K562 (cell line): Measurements from ENCODE around the gene BSDC1. TPM values are rescaled to one million over a fixed set of nuclear protein-coding genes. Genes with fewer than 3 reads are reported as not detected.
A peak's percentile ranks its signal among the peaks of the same experiment; 100 is the strongest.

ENCODE experiments used
- ETV5 ChIP-seq: sonication (generic); formaldehyde crosslinking; IDR thresholded peaks from 2 replicates; pipeline ENCODE4 v1.4.0; 2020; ENCODE audit warnings: low read depth, mild to moderate bottlenecking, missing genetic modification reagents
- HDAC2 ChIP-seq: fragments of 450-650 bp; IDR thresholded peaks from 2 replicates; pipeline ENCODE4 v1.6.1; 2016; ENCODE audit warnings: mild to moderate bottlenecking
- HNRNPK ChIP-seq: fragments of 200-400 bp; formaldehyde crosslinking; IDR thresholded peaks from one replicate; pipeline ENCODE4 v1.6.1; 2018; ENCODE audit warnings: mild to moderate bottlenecking, low read depth, low read length; ENCODE audit not compliant: poor library complexity, severe bottlenecking
- HOXB6 ChIP-seq: fragments of 250-450 bp; sonication (Bioruptor Pico); IDR thresholded peaks from 2 replicates; pipeline ENCODE4 v1.5.1; 2022; ENCODE audit warnings: mild to moderate bottlenecking, borderline replicate concordance
- KDM5B ChIP-seq: fragments of 200-600 bp; sonication (generic); IDR thresholded peaks from 2 replicates; pipeline ENCODE4 v1.6.1; 2012; ENCODE audit warnings: low read depth, mild to moderate bottlenecking, moderate library complexity, low read length, control low read depth, inconsistent platforms; ENCODE audit not compliant: insufficient replicate concordance
- KLF16 ChIP-seq: IDR thresholded peaks from 2 replicates; pipeline ENCODE4 v1.6.1; 2016; ENCODE audit warnings: antibody characterized with exemption
- MAZ ChIP-seq, 2 experiments: fragments of 450-650 bp in 1 of 2; sonication (generic) in 1 of 2; formaldehyde crosslinking; IDR thresholded peaks in 1 of 2; conservative IDR thresholded peaks in 1 of 2; 2 replicates each; pipeline versions ENCODE4 v1.4.0 to v1.5.0; 2020; ENCODE audit warnings: mild to moderate bottlenecking in 1 of 2, missing genetic modification reagents in 1 of 2
- MECOM ChIP-seq: fragments of 250-450 bp; sonication (Bioruptor Pico); IDR thresholded peaks from 2 replicates; pipeline ENCODE4 v1.8.0; 2022; ENCODE audit warnings: inconsistent platforms
- MYC ChIP-seq, 2 experiments: fragments of 250-450 bp in 1 of 2; sonication (Bioruptor Pico) in 1 of 2; IDR thresholded peaks; 2 replicates each; pipeline versions ENCODE4 v1.5.1 to v1.6.1; 2012 to 2021; ENCODE audit warnings: low read depth in 2 of 2, borderline replicate concordance in 1 of 2, improper control_type of control experiment in 1 of 2, low read length in 1 of 2, mild to moderate bottlenecking in 1 of 2, moderate library complexity in 1 of 2
- NCOR1 ChIP-seq: fragments of 450-650 bp; IDR thresholded peaks from 2 replicates; pipeline ENCODE4 v1.6.1; 2016; ENCODE audit warnings: mild to moderate bottlenecking, moderate library complexity
- WHSC1 ChIP-seq: IDR thresholded peaks from one replicate; pipeline ENCODE4 v1.6.1; 2012; ENCODE audit warnings: low read length, control low read depth, inconsistent platforms
- ZBTB17 ChIP-seq: fragments of 450-650 bp; formaldehyde crosslinking; IDR thresholded peaks from 2 replicates; pipeline ENCODE4 v1.4.0; 2020; ENCODE audit warnings: mild to moderate bottlenecking
- ZNF316 ChIP-seq: fragments of 450-650 bp; IDR thresholded peaks from 2 replicates; pipeline ENCODE4 v1.6.1; 2016
- ZNF444 ChIP-seq: fragments of 250-450 bp; sonication (Bioruptor Pico); IDR thresholded peaks from 2 replicates; pipeline ENCODE4 v1.4.0; 2020; ENCODE audit warnings: mild to moderate bottlenecking, moderate library complexity
- ZNF75A ChIP-seq: fragments of 450-650 bp; formaldehyde crosslinking; IDR thresholded peaks from 2 replicates; pipeline ENCODE4 v1.4.0; 2020; ENCODE audit warnings: mild to moderate bottlenecking
- ZZZ3 ChIP-seq: fragments of 450-650 bp; IDR thresholded peaks from 2 replicates; pipeline ENCODE4 v1.6.1; 2016; ENCODE audit warnings: antibody characterized with exemption, mild to moderate bottlenecking, moderate library complexity
- polyA plus RNA-seq, 8 experiments: library from polyadenylated mRNA; depleted of rRNA in 4 of 8; stranded (reverse) in 5 of 8; unstranded in 3 of 8; fragments of >200 nt; fragmentation: Nextera tagmentation in 2 of 8; fragmentation: Illumina TruSeq in 1 of 8; extraction: Ambion mirVana in 2 of 8; extraction: Trizol in 1 of 8; gene quantifications; 2 replicates each; pipeline versions ENCODE4 v1.2.1 to v1.2.3, GENCODE V29; 2011 to 2014; ENCODE audit warnings: inconsistent platforms in 1 of 8, missing spikeins in 1 of 8
- total RNA-seq, 7 experiments: library from RNA; depleted of rRNA in 6 of 7; stranded (reverse); fragments of >200 nt in 6 of 7; fragmentation: Illumina TruSeq in 2 of 7; extraction: Trizol in 2 of 7; gene quantifications; 2 replicates each; pipeline versions ENCODE4 v1.2.1 to v1.2.3, GENCODE V29; 2011 to 2021; ENCODE audit warnings: low replicate concordance in 1 of 7
- TF ChIP-seq, protein P1 (sequence below): sonication (generic); formaldehyde crosslinking; IDR thresholded peaks from 2 replicates; pipeline ENCODE4 v1.8.0; 2023; ENCODE audit warnings: mild to moderate bottlenecking, missing genetic modification reagents
- TF ChIP-seq, protein P2 (sequence below): fragments of 450-650 bp; IDR thresholded peaks from 2 replicates; pipeline ENCODE4 v1.6.1; 2018; ENCODE audit not compliant: partially characterized antibody
- TF ChIP-seq, protein P3 (sequence below): sonication (generic); formaldehyde crosslinking; IDR thresholded peaks from 2 replicates; pipeline ENCODE4 v1.8.1; 2023; ENCODE audit warnings: mild to moderate bottlenecking, missing genetic modification reagents
- TF ChIP-seq, protein P4 (sequence below), 2 experiments: IDR thresholded peaks; 2 replicates each; pipeline ENCODE4 v1.6.1; 2011; ENCODE audit warnings: borderline replicate concordance in 1 of 2, control low read depth in 1 of 2, low read depth in 1 of 2, low read length in 1 of 2, mild to moderate bottlenecking in 1 of 2, mixed read lengths in 1 of 2, moderate library complexity in 1 of 2; ENCODE audit not compliant: insufficient read depth in 1 of 2, insufficient read length in 1 of 2, poor library complexity in 1 of 2, severe bottlenecking in 1 of 2; ENCODE audit errors: extremely low read depth in 1 of 2

Gene BSDC1
- total and polyA plus RNA-seq, 9 of the 15 experiments (the other 6 are each of a cell fraction or from before 2014, with no cell fraction given), result 10.2 to 96.8 (median 73.1) TPM

GRCh38 chr1:32334864-32335534 is 59.2 kb downstream of the BSDC1 start (continued):
- TF ChIP-seq WHSC1 (no peak), NCOR1 (no peak), MAZ (CRISPR knock-in tag; conservative IDR thresholded peaks at IDR 0.05 in 1 of 2, IDR thresholded peaks at IDR 0.05 in 1 of 2) (peak; percentile 98 to 99), HOXB6 (no peak), ZBTB17 (0 out of 2 replicates have a peak, but pooled peaks have one; percentile 56), ZNF444 (0 out of 2 replicates have a peak, but pooled peaks have one; percentile 40), ZZZ3 (no peak), HDAC2 (0 out of 2 replicates have a peak, but pooled peaks have one; percentile 29), KLF16 (peak; percentile 41; the same call in 1 of the 2 replicates), ETV5 (CRISPR knock-in tag) (peak; percentile 18; the same call in 1 of the 2 replicates), MYC (IDR thresholded peaks at IDR 0.05; ENCODE audit: low read depth, low read length) (peak; percentile 64), MYC (CRISPR knock-in tag; IDR thresholded peaks at IDR 0.05; ENCODE audit: borderline replicate concordance, low read depth) (no peak), KDM5B (no peak), ZNF75A (CRISPR knock-in tag) (no peak), MECOM (CRISPR knock-in tag) (no peak), HNRNPK (peak; percentile 7), ZNF316 (no peak)
- TF ChIP-seq, protein P1, sequence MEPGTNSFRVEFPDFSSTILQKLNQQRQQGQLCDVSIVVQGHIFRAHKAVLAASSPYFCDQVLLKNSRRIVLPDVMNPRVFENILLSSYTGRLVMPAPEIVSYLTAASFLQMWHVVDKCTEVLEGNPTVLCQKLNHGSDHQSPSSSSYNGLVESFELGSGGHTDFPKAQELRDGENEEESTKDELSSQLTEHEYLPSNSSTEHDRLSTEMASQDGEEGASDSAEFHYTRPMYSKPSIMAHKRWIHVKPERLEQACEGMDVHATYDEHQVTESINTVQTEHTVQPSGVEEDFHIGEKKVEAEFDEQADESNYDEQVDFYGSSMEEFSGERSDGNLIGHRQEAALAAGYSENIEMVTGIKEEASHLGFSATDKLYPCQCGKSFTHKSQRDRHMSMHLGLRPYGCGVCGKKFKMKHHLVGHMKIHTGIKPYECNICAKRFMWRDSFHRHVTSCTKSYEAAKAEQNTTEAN (CRISPR knock-in tag), result no peak
- TF ChIP-seq, protein P2, sequence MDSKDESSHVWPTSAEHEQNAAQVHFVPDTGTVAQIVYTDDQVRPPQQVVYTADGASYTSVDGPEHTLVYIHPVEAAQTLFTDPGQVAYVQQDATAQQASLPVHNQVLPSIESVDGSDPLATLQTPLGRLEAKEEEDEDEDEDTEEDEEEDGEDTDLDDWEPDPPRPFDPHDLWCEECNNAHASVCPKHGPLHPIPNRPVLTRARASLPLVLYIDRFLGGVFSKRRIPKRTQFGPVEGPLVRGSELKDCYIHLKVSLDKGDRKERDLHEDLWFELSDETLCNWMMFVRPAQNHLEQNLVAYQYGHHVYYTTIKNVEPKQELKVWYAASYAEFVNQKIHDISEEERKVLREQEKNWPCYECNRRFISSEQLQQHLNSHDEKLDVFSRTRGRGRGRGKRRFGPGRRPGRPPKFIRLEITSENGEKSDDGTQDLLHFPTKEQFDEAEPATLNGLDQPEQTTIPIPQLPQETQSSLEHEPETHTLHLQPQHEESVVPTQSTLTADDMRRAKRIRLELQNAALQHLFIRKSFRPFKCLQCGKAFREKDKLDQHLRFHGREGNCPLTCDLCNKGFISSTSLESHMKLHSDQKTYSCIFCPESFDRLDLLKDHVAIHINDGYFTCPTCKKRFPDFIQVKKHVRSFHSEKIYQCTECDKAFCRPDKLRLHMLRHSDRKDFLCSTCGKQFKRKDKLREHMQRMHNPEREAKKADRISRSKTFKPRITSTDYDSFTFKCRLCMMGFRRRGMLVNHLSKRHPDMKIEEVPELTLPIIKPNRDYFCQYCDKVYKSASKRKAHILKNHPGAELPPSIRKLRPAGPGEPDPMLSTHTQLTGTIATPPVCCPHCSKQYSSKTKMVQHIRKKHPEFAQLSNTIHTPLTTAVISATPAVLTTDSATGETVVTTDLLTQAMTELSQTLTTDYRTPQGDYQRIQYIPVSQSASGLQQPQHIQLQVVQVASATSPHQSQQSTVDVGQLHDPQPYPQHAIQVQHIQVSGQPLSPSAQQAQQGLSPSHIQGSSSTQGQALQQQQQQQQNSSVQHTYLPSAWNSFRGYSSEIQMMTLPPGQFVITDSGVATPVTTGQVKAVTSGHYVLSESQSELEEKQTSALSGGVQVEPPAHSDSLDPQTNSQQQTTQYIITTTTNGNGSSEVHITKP, result peak; percentile 24
- TF ChIP-seq, protein P3, sequence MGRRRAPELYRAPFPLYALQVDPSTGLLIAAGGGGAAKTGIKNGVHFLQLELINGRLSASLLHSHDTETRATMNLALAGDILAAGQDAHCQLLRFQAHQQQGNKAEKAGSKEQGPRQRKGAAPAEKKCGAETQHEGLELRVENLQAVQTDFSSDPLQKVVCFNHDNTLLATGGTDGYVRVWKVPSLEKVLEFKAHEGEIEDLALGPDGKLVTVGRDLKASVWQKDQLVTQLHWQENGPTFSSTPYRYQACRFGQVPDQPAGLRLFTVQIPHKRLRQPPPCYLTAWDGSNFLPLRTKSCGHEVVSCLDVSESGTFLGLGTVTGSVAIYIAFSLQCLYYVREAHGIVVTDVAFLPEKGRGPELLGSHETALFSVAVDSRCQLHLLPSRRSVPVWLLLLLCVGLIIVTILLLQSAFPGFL (CRISPR knock-in tag), result no peak
- TF ChIP-seq, protein P4, sequence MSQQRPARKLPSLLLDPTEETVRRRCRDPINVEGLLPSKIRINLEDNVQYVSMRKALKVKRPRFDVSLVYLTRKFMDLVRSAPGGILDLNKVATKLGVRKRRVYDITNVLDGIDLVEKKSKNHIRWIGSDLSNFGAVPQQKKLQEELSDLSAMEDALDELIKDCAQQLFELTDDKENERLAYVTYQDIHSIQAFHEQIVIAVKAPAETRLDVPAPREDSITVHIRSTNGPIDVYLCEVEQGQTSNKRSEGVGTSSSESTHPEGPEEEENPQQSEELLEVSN (IDR thresholded peaks at IDR 0.05; ENCODE audit: borderline replicate concordance in 1 of 2, extremely low read depth in 1 of 2, insufficient read depth in 1 of 2, insufficient read length in 1 of 2, low read depth in 1 of 2, low read length in 1 of 2, poor library complexity in 1 of 2, severe bottlenecking in 1 of 2), result peak; percentile 74 to 89
